Activated CD8-positive, alpha-beta T cell treated with anti-CD3 and anti-CD28 coated beads for 36 hours (primary cell): Measurements from ENCODE around the gene FRMD5. TPM values are rescaled to one million over a fixed set of nuclear protein-coding genes. Genes with fewer than 3 reads are reported as not detected.
"Not testable (repeated sequence)": the region's sequence is repeated elsewhere in the genome, so short reads cannot be mapped to it uniquely, and the experiment has no call there.

Experiments used
- ATAC-seq: fragments of 200-7000 bp; cut with Tn5 transposase; one replicate; pipeline ENCODE4 v1.10.0; 2021; ENCODE audit warnings: mild to moderate bottlenecking, moderate library complexity
- CTCF ChIA-PET: fragments of 350-600 bp; sonication (Branson Sonifier 250); formaldehyde crosslinking; loops from one replicate; lab custom pipeline; 2021; ENCODE audit warnings: antibody characterized with exemption; lab: Charles Lee
- POLR2A ChIA-PET: fragments of 350-600 bp; sonication (Branson Sonifier 250); formaldehyde crosslinking; loops from one replicate; lab custom pipeline; 2021; ENCODE audit warnings: antibody characterized with exemption; lab: Charles Lee
- DNase-seq: peaks from one replicate; pipeline ENCODE4 v3.0.0-alpha.2; 2020
- H3K27ac Mint-ChIP-seq: one replicate; pipeline ENCODE4 v1.8.0; 2021; ENCODE audit warnings: mild to moderate bottlenecking, mixed read lengths
- H3K27me3 Mint-ChIP-seq: one replicate; pipeline ENCODE4 v1.8.0; 2021; ENCODE audit warnings: mixed read lengths
- H3K36me3 Mint-ChIP-seq: one replicate; pipeline ENCODE4 v1.8.0; 2021; ENCODE audit warnings: low read depth, mixed read lengths
- H3K4me1 Mint-ChIP-seq: one replicate; pipeline ENCODE4 v1.8.0; 2021; ENCODE audit warnings: low read depth, mixed read lengths
- H3K4me3 Mint-ChIP-seq: one replicate; pipeline ENCODE4 v1.8.0; 2021; ENCODE audit warnings: mild to moderate bottlenecking, moderate library complexity, mixed read lengths
- H3K9me3 Mint-ChIP-seq: one replicate; pipeline ENCODE4 v1.8.0; 2021; ENCODE audit warnings: mixed read lengths
- intact Hi-C: fragments of 100-400 bp; cut with micrococcal nuclease; formaldehyde crosslinking; loops from one replicate; pipeline ENCODE4 v1.10.0; 2022
- total RNA-seq, 2 experiments: library from RNA; stranded (reverse); gene quantifications; one replicate each; pipeline ENCODE4 v1.2.3, GENCODE V29; 2021
- TF ChIP-seq, protein P1 (sequence below): fragments of 200-600 bp; IDR thresholded peaks from one replicate; pipeline ENCODE4 v1.8.0; 2022; ENCODE audit warnings: antibody characterized with exemption, mild to moderate bottlenecking

FRMD5 gene
- total RNA-seq, 2 experiments from 2014 or later: 0.23 to 0.25 TPM

DNA sequence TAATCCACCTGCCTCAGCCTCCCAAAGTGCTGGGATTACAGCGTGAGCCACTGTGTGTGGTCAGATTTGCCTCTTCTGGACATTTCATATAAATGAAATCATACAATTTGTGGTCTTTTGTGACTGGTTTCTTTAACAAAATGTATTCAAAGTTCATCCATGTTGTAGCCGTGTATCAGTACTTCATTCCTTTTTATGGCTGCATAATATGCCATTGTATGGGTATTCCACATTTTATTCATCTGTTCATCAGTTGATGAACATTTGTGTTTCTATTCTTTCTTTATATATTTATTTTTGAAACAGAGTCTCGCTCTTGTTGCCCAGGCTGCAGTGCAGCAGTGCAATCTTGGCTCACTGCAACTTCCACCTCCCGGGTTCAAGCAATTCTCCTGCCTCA, 342.5 kb downstream of the FRMD5 start:
- Mint-ChIP-seq H3K27ac (no peak overlapping the region), H3K4me3 (no peak overlapping the region), H3K4me1 (no peaks in the 10 kb centered on the region), H3K36me3 (peaks cover 55% of the 10 kb centered on the region), H3K27me3 (no peaks in the 10 kb centered on the region), H3K9me3 (no peaks in the 10 kb centered on the region)
- TF ChIP-seq, protein P1, sequence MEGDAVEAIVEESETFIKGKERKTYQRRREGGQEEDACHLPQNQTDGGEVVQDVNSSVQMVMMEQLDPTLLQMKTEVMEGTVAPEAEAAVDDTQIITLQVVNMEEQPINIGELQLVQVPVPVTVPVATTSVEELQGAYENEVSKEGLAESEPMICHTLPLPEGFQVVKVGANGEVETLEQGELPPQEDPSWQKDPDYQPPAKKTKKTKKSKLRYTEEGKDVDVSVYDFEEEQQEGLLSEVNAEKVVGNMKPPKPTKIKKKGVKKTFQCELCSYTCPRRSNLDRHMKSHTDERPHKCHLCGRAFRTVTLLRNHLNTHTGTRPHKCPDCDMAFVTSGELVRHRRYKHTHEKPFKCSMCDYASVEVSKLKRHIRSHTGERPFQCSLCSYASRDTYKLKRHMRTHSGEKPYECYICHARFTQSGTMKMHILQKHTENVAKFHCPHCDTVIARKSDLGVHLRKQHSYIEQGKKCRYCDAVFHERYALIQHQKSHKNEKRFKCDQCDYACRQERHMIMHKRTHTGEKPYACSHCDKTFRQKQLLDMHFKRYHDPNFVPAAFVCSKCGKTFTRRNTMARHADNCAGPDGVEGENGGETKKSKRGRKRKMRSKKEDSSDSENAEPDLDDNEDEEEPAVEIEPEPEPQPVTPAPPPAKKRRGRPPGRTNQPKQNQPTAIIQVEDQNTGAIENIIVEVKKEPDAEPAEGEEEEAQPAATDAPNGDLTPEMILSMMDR: no peak
- POLR2A ChIA-PET: no interaction called here
- ATAC-seq: no peak
- intact Hi-C loops: no loop called here
- DNase-seq: no peak
- CTCF ChIA-PET: no interaction called here

DNA sequence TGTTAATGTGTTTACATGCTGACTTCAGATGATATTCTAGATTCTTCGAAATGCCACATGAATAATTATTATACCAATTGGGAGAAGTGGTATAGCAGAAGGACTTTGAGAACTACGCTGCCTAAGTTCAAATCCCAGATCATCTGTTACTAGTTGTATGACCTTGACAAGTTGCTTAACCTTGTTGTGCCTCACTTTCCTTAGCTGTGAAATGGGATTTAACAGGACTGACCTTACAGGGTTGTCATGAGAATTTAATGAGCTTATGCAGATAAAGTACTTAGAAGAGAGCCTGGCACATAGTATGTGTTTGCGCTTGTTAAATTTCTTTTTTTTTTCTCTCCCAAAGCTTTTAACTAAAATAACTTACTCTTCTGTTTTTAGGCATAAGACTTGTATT, 343.8 kb downstream of the FRMD5 start:
- no peak overlapping the region for H3K4me3 Mint-ChIP-seq
- POLR2A ChIA-PET: interaction anchor here (0.6 to 1.3 kb wide), 4 partner anchors 10 to 653 kb away, joined by 3 read pairs; partner anchors contain the start of gene HYPK
- ATAC-seq (no peak), DNase-seq (no peak)
- CTCF ChIA-PET: no interaction called here
- H3K27me3 Mint-ChIP-seq: no peaks in the 10 kb centered on the region
- intact Hi-C loops: no loop called here
- H3K36me3 Mint-ChIP-seq: peaks cover 50% of the 10 kb centered on the region
- TF ChIP-seq, protein P1: no peak
- H3K4me1 Mint-ChIP-seq: no peaks in the 10 kb centered on the region
- no peak overlapping the region for H3K27ac Mint-ChIP-seq
- no peaks in the 10 kb centered on the region for H3K9me3 Mint-ChIP-seq

DNA sequence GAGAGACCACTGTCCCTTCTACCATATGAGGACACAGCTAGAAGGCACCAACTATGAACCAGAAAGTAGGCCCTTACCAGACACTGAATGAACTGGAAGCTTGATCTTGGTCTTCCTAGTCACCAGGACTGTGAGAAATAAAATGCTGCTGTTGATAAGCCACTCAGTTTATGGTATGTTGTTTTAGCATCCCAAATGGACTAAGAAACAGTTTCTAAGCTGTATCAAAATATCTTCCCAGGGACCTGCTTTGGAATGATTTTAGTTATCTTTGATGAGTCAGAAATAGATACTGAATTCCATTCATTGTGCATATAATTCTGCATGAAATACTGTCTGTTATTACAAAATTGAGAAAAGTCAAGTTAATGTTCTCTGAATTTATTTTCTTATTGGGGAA, 349.6 kb downstream of the FRMD5 start:
- ATAC-seq: no peak
- POLR2A ChIA-PET: no interaction called here
- no peak overlapping the region for H3K4me3 Mint-ChIP-seq
- H3K4me1 Mint-ChIP-seq: no peaks in the 10 kb centered on the region
- TF ChIP-seq, protein P1: no peak
- intact Hi-C loops: no loop called here
- no peak for DNase-seq
- H3K36me3 Mint-ChIP-seq: peaks cover 53% of the 10 kb centered on the region
- H3K9me3 Mint-ChIP-seq: no peaks in the 10 kb centered on the region
- no peaks in the 10 kb centered on the region for H3K27me3 Mint-ChIP-seq
- CTCF ChIA-PET: no interaction called here
- H3K27ac Mint-ChIP-seq: no peak overlapping the region

DNA sequence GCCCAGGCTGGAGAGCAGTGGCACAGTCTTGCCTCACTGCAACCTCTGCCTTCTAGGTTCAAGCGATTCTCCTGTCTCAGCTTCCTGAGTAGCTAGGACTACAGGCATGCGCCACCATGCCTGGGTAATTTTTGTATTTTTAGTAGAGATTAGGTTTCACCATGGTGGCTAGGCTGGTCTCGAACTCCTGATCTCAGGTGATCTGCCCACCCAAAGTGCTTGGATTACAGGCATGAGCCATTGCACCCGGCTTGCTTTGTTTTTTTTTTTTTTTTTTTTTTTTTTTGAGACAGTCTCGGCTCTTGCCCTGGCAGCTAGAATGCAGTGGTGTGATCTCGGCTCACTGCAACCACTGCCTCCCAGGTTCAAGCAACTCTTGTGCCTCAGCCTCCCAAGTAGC, 362.6 kb downstream of the FRMD5 start:
- H3K4me1 Mint-ChIP-seq: peaks cover 32% of the 10 kb centered on the region
- CTCF ChIA-PET, H3K4me3 Mint-ChIP-seq, H3K27ac Mint-ChIP-seq, DNase-seq, H3K9me3 Mint-ChIP-seq, ATAC-seq, H3K27me3 Mint-ChIP-seq, intact Hi-C loops: not testable (repeated sequence)
- POLR2A ChIA-PET: interaction anchor here (1.1 to 1.5 kb wide), 5 partner anchors 8 to 78 kb away, joined by 3 to 4 read pairs (median 3); partner anchors contain the start of gene MFAP1
- H3K36me3 Mint-ChIP-seq: peaks cover 57% of the 10 kb centered on the region

DNA sequence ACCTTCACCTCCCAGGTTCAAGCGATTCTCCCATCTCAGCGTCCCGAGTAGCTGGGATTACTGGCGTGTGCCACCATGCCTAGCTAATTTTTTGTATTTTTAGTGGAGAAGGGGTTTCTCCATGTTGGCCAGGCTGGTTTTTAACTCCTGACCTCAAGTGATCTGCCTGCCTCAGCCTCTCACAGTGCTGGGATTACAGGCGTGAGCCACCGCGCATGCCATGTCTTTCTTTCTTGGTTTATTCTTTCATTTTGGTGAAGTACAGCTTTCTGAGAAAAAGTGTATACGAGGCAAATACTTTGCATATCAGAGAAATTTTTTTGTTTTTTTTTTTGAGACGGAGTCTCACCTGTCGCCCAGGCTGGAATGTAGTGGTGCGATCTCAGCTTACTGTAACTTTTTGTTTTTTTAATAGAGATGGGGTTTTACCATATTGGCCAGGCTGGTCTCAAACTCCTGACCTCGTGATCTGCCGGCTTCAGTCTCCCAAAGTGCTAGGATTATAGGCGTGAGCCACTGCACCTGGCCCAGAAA, 363.5 kb downstream of the FRMD5 start:
- ChIA-PET CTCF (interaction anchor here (0.7 kb wide), 1 partner anchor 11 kb away, joined by 4 read pairs; no protein-coding TSS in a partner anchor), POLR2A (interaction anchor here (0.9 to 1.5 kb wide), 7 partner anchors 10 to 85 kb away, joined by 3 to 5 read pairs (median 4); partner anchors contain the start of gene PDIA3)

DNA sequence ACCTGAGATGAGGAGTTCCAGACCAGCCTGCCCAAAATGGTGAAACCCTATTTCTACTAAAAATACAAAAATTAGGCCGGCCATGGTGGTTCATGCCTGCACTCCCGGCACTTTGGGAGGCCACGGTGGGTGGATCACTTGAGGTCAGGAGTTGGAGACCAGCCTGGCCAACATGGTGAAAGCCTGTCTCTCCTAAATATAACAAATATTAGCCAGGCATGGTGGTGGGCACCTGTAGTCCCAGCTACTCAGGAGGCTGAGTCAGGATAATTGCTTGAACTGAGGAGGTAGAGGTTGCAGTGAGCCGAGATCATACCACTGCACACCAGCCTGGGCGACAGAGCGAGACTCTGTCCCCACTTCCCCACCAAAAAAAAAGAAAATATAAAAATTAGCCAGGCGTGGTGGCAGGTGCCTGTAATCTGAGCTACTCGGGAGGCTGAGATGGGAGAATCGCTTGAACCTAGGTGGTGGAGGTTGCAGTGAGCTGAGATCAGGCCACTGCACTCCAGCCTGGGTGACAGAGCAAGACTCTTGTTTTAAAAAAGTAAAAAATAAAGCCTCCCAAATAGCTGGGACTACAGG, 364.3 kb downstream of the FRMD5 start:
- ATAC-seq, H3K27ac Mint-ChIP-seq: not testable (repeated sequence)
- H3K36me3 Mint-ChIP-seq: peaks cover 56% of the 10 kb centered on the region

More for the DNA sequence above, 363.5 kb downstream of the FRMD5 start:
- H3K27me3 Mint-ChIP-seq, DNase-seq, ATAC-seq, intact Hi-C loops, H3K9me3 Mint-ChIP-seq, H3K4me3 Mint-ChIP-seq, H3K27ac Mint-ChIP-seq: not testable (repeated sequence)
- Mint-ChIP-seq H3K4me1 (peaks cover 32% of the 10 kb centered on the region), H3K36me3 (peaks cover 61% of the 10 kb centered on the region)

DNA sequence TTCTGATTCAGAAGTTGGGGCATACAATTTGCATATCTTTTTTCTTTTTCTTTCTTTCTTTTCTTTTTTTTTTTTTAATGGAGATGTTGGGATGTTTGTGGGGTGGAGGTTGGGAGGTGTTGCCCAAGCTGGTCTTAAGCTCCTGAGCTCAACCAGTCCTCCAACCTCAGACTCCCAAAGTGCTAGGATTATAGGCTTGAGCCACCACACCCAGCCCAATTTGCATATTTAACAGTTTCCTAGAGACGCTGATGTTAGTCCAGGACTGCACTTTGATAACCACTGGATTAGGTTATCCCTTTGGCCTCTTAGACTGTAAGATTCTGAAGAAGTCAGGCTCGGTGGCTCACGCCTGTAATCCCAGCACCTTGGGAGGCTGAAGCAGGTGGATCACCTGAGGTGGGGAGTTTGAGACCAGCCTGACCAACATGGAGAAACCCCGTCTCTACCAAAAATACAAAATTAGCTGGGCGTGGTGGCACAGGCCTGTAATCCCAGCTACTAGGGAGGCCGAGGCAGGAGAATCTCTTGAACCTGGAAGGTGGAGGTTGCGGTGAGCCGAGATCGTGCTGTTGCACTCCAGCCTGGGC, 365.0 kb downstream of the FRMD5 start:
- peaks cover 53% of the 10 kb centered on the region for H3K36me3 Mint-ChIP-seq
- H3K4me3 Mint-ChIP-seq: peak overlapping the region; percentile 22
- POLR2A ChIA-PET, DNase-seq, ATAC-seq, CTCF ChIA-PET, intact Hi-C loops, H3K27me3 Mint-ChIP-seq, H3K27ac Mint-ChIP-seq, H3K9me3 Mint-ChIP-seq: not testable (repeated sequence)
- peaks cover 40% of the 10 kb centered on the region for H3K4me1 Mint-ChIP-seq

More for the DNA sequence above, 364.3 kb downstream of the FRMD5 start:
- DNase-seq, H3K27me3 Mint-ChIP-seq, intact Hi-C loops, H3K9me3 Mint-ChIP-seq, H3K4me3 Mint-ChIP-seq: not testable (repeated sequence)
- CTCF ChIA-PET: interaction anchor here (0.7 kb wide), 1 partner anchor 10 kb away, joined by 4 read pairs; no protein-coding TSS in a partner anchor
- H3K4me1 Mint-ChIP-seq: peaks cover 38% of the 10 kb centered on the region
- POLR2A ChIA-PET: interaction anchor here (1.3 kb wide), 1 partner anchor 11 kb away, joined by 5 read pairs; no protein-coding TSS in a partner anchor
